HTR-8/SVneo (cell line): Measurements from ENCODE around the gene TMEM41B.
A peak's percentile ranks its signal among the peaks of the same experiment; 100 is the strongest.

Experiments used
- DNase-seq: peaks from one replicate; pipeline ENCODE4 v3.0.0; 2011; ENCODE audit warnings: low spot score, mixed read lengths; ENCODE audit not compliant: insufficient read length
- FAIRE-seq: peaks from 2 replicates; lab custom pipeline; 2011; peaks lifted over from hg19 to GRCh38; lab: Jason Lieb, UNC

Gene TMEM41B

GRCh38 chr11:9313648-9314290 is 624 bp downstream of the TMEM41B start:
- no peak for DNase-seq
- no peak for FAIRE-seq

GRCh38 chr11:9310485-9311090 is 3.8 kb downstream of the TMEM41B start:
- DNase-seq (no peak), FAIRE-seq (no peak)

- DNase-seq = no peak
- no peak for FAIRE-seq
These were observed 10.2 kb downstream of the TMEM41B start for GRCh38 chr11:9304178-9304577.

GRCh38 chr11:9302448-9302847 is 11.9 kb downstream of the TMEM41B start:
- FAIRE-seq = no peak
- DNase-seq = no peak

GRCh38 chr11:9301720-9302119 is 12.7 kb downstream of the TMEM41B start:
- FAIRE-seq (no peak), DNase-seq (no peak)

- DNase-seq (no peak), FAIRE-seq (no peak)
These were observed 20.7 kb downstream of the TMEM41B start for GRCh38 chr11:9293646-9294045.

GRCh38 chr11:9285850-9286587 is 28.4 kb downstream of the TMEM41B start:
- no peak for FAIRE-seq
- DNase-seq = no peak

- FAIRE-seq (peak; percentile 86), DNase-seq (peak; percentile 41)
These were observed 33.6 kb downstream of the TMEM41B start for GRCh38 chr11:9280655-9281301.

- no peak for DNase-seq
- FAIRE-seq = no peak
These were observed 37.2 kb downstream of the TMEM41B start for GRCh38 chr11:9277176-9277575.

GRCh38 chr11:9276571-9276970 is 37.8 kb downstream of the TMEM41B start:
- FAIRE-seq (no peak), DNase-seq (no peak)

- FAIRE-seq (no peak), DNase-seq (no peak)
These were observed 39.7 kb downstream of the TMEM41B start for GRCh38 chr11:9274499-9275258.

- DNase-seq = no peak
- FAIRE-seq = no peak
These were observed 40.7 kb downstream of the TMEM41B start for GRCh38 chr11:9273376-9274336.

- FAIRE-seq = peak; percentile 46
These were observed 44.8 kb downstream of the TMEM41B start for GRCh38 chr11:9269492-9270013.

GRCh38 chr11:9267680-9268079 is 46.7 kb downstream of the TMEM41B start:
- DNase-seq = no peak
- FAIRE-seq = no peak

More at GRCh38 chr11:9269492-9270013, 44.8 kb downstream of the TMEM41B start:
- no peak for DNase-seq

- no peak for FAIRE-seq
- DNase-seq = no peak
These were observed 47.5 kb downstream of the TMEM41B start for GRCh38 chr11:9266926-9267325.

- FAIRE-seq = no peak
These were observed 48.2 kb downstream of the TMEM41B start for GRCh38 chr11:9266132-9266736.

GRCh38 chr11:9265211-9266131 is 48.9 kb downstream of the TMEM41B start, which contains the start of gene DENND5A:
TSS of gene DENND5A (minus strand) at chr11:9265350. CDS start at chr11:9265069, 281 bp downstream.
- peak; percentile 74 for FAIRE-seq
- DNase-seq = peak; percentile 98

More at GRCh38 chr11:9266132-9266736, 48.2 kb downstream of the TMEM41B start:
- DNase-seq = no peak
